Heart right ventricle (tissue), 16 donors: ENCODE results near the gene ZBTB6. TPM values are rescaled to one million over a fixed set of nuclear protein-coding genes. Genes with fewer than 3 reads are reported as not detected.

Source experiments
- ATAC-seq, 8 donors: fragments of 200-7000 bp; cut with Tn5 transposase; one replicate each; pipeline ENCODE4 v1.9.1; 2020; ENCODE audit warnings: mild to moderate bottlenecking in 8 of 8, moderate library complexity in 8 of 8, moderate number of reproducible peaks in 1 of 8
- DNase-seq, 2 donors: peaks; one replicate each; pipeline ENCODE4 v3.0.0-alpha.2; 2020
- H3K27ac ChIP-seq, 10 donors: fragments of 200-600 bp; sonication (generic) in 2 of 10; one replicate each; pipeline versions ENCODE4 v1.5.0 to v1.8.0; 2020 to 2022; ENCODE audit warnings: mild to moderate bottlenecking in 3 of 10
- H3K27me3 ChIP-seq, 7 donors: fragments of 200-600 bp; one replicate each; pipeline ENCODE4 v1.8.0; 2021 to 2022; ENCODE audit warnings: mild to moderate bottlenecking in 2 of 7
- H3K36me3 ChIP-seq, 9 donors: fragments of 200-600 bp; sonication (generic) in 1 of 9; one replicate each; pipeline versions ENCODE4 v1.5.0 to v1.8.0; 2020 to 2022; ENCODE audit warnings: mild to moderate bottlenecking in 2 of 9
- H3K4me1 ChIP-seq, 9 donors: fragments of 200-600 bp; sonication (generic) in 1 of 9; one replicate each; pipeline versions ENCODE4 v1.5.0 to v1.8.0; 2020 to 2022; ENCODE audit warnings: mild to moderate bottlenecking in 4 of 9
- H3K4me3 ChIP-seq, 10 donors: fragments of 200-600 bp; sonication (generic) in 2 of 10; one replicate each; pipeline versions ENCODE4 v1.5.0 to v1.8.0; 2020 to 2022; ENCODE audit warnings: mild to moderate bottlenecking in 7 of 10, moderate library complexity in 2 of 10
- H3K9me3 ChIP-seq, 11 donors: fragments of 200-600 bp in 10 of 11; sonication (generic) in 2 of 11; one replicate each; pipeline versions ENCODE4 v1.5.0 to v1.8.0; 2013 to 2022; ENCODE audit warnings: mild to moderate bottlenecking in 2 of 11, control low read depth in 1 of 11, moderate library complexity in 1 of 11
- WGBS, 2 donors: extraction: QIAGEN DNeasy Blood & Tissue Kit; methylation state at CpG; one replicate each; pipeline ENCODE4 v1.1.7; 2013; ENCODE audit warnings: inconsistent platforms in 1 of 2; 5-methylcytosine and 5-hydroxymethylcytosine counted together
- intact Hi-C, 10 donors: fragments of 100-400 bp; cut with DNase I; formaldehyde crosslinking; loops; one replicate each; pipeline versions ENCODE4 v1.11.1 to v1.14.2; 2022
- polyA plus RNA-seq, 2 donors: library from polyadenylated mRNA; stranded (reverse); fragments of 200-250 nt; gene quantifications; one replicate each; pipeline ENCODE4 v1.2.3, GENCODE V29; 2013
- total RNA-seq, 10 donors: library from RNA; stranded (reverse); fragmentation: NEBNext Ultra II Directional in 3 of 10; extraction: Animal tissue kit (Norgen Biotek cat#: 25700) in 3 of 10; gene quantifications; one replicate each; pipeline versions ENCODE4 v1.2.1 to v1.2.4, GENCODE V29; 2021 to 2023
- TF ChIP-seq, protein P1 (sequence below), 9 donors: fragments of 200-600 bp; sonication (generic) in 2 of 9; IDR thresholded peaks; one replicate each; pipeline versions ENCODE4 v1.5.0 to v1.8.0; 2021 to 2022; ENCODE audit warnings: antibody characterized with exemption in 9 of 9, mild to moderate bottlenecking in 5 of 9, moderate library complexity in 1 of 9
- donor health status: Arrhythmogenic right ventricular cardiomyopathy.
- donor health status: ischemic (EF 13 %, LVEDD 7.1; RV severe dilation, severe dysfunction).
- donor health status: healthy with polysubstance abuse.
- donor health status: DM: no; HTN: yes; CAD: no.
- donor health status: DM: no; HTN: no; CAD: no.
- donor health status: ischemic (EF 25% LVEDD 6.9; RV normal size, moderate dysfunction).
- donor health status: ischemic (EF 25% LVEDD 5.7; RV mildly dilated, moderate dysfunction).
- donor health status: healthy.
- donor health status: DM: yes; HTN: yes; CAD: no.
- donor health status: Ischemic cardiomyopathy.
- donor health status: ischemic (EF 35%, LVEDD 5.7; RV mildly dilated, moderate dysfunction).
- donor health status: nonischemic (EF 11% LVEDD 7.7; RV severe dilation, severe dysfunction).
- donor health status: DM: yes; HTN: yes; CAD: no.
- donor health status: PGD.
- donor health status: ischemic (EF 29% LVEDD 5.4; RV normal size, mild dysfunction).
- donor health status: nonischemic (EF 23%, LVEDD 6.1; RV moderate dilation, normal function).

The ZBTB6 gene
- total and polyA plus RNA-seq, 12 donors = 2.2 to 7.0 (median 5.7) TPM

DNA sequence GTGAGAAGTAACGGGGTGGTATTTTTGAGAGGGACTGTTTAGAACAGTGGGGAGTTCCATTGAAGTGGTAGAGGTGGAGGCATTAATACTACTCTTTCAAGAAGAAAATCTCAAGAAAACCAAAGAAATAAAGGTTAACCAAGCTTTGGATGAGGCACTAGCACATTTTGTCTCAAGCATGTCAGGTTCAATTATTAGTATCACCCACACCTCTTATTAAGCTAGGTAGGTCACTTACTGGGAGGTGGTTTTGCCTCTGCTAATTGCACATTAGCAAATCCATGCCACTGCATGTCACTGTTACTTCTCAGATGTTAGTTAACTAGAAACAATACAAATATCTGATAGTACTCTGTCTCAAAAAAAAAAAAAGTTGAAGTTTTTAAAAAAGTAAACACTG lies 37.9 kb upstream of the ZBTB6 start:
- no peaks in the 10 kb centered on the region for H3K36me3 ChIP-seq
- no peak overlapping the region for H3K4me3 ChIP-seq
- no peaks in the 10 kb centered on the region for H3K27me3 ChIP-seq
- intact Hi-C loops = no loop called here
- no peaks in the 10 kb centered on the region for H3K9me3 ChIP-seq
- ATAC-seq (no peak), DNase-seq (no peak)
- peaks cover 0 to 74% (median 32%) of the 10 kb centered on the region in 9 donors for H3K4me1 ChIP-seq
- WGBS, 2 donors = 95 to 99% methylated on average over 1 of the region's 1 CpG
- no peak overlapping the region for H3K27ac ChIP-seq
- TF ChIP-seq, protein P1, sequence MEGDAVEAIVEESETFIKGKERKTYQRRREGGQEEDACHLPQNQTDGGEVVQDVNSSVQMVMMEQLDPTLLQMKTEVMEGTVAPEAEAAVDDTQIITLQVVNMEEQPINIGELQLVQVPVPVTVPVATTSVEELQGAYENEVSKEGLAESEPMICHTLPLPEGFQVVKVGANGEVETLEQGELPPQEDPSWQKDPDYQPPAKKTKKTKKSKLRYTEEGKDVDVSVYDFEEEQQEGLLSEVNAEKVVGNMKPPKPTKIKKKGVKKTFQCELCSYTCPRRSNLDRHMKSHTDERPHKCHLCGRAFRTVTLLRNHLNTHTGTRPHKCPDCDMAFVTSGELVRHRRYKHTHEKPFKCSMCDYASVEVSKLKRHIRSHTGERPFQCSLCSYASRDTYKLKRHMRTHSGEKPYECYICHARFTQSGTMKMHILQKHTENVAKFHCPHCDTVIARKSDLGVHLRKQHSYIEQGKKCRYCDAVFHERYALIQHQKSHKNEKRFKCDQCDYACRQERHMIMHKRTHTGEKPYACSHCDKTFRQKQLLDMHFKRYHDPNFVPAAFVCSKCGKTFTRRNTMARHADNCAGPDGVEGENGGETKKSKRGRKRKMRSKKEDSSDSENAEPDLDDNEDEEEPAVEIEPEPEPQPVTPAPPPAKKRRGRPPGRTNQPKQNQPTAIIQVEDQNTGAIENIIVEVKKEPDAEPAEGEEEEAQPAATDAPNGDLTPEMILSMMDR (IDR thresholded peaks at IDR 0.05) = no peak

DNA sequence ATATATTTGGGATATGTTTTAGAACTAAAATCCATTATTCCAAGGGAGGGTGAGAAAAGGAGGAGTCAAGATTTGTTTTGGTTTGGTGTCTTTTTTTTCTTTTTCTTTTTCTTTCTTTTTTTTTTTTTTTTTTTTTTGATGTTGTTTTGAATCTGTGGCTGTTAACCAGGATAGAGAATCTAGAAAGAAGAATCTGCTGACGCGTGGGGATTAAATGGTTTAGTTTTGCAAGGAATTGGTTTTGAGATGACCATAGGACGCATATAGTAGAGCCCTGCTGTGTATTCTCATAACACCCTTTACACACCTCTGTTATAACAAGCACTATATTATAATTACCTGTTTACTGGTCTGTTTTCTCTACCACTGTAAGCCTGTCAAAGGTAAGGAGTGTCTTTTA lies 37.1 kb upstream of the ZBTB6 start:
- 93 to 94% methylated on average over 3 of the region's 3 CpGs for WGBS, 2 donors
- peaks cover 0 to 75% (median 39%) of the 10 kb centered on the region in 9 donors for H3K4me1 ChIP-seq
- H3K27me3 ChIP-seq = no peaks in the 10 kb centered on the region
- no peak overlapping the region for H3K4me3 ChIP-seq
- TF ChIP-seq, protein P1 (IDR thresholded peaks at IDR 0.05) = no peak
- DNase-seq = no peak
- no peaks in the 10 kb centered on the region for H3K36me3 ChIP-seq
- no peak for ATAC-seq
- intact Hi-C loops = no loop called here
- no peak overlapping the region for H3K27ac ChIP-seq
- no peaks in the 10 kb centered on the region for H3K9me3 ChIP-seq

DNA sequence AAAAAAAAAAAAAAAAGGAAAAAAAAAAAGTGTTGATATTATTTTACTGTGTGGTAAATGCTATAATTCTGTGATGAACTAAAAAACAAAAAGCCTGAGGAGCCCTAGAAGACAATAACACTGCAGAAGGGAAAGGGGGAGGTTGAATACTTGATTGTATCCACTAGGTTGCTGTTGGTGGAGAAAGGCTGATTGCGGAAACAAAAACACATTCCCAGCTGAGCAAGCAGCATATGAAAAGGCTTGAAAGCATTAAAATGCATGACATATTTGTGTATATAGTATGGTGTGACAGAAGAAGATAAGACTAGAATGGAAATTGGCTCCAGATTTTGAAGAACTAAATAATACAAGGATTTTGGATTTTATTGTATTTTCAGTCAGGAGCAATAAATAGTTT lies 36.6 kb upstream of the ZBTB6 start:
- Histone ChIP-seq H3K4me1 (peaks cover 0 to 75% (median 37%) of the 10 kb centered on the region in 9 donors), H3K9me3 (no peaks in the 10 kb centered on the region), H3K27me3 (no peaks in the 10 kb centered on the region), H3K36me3 (peaks cover 0 to 1% (median 0%) of the 10 kb centered on the region in 9 donors), H3K4me3 (no peak overlapping the region), H3K27ac (no peak overlapping the region)
- ATAC-seq (no peak), DNase-seq (no peak)
- intact Hi-C loops = no loop called here
- 97 to 100% methylated on average over 1 of the region's 1 CpG for WGBS, 2 donors
- TF ChIP-seq, protein P1 (IDR thresholded peaks at IDR 0.05) = no peak

DNA sequence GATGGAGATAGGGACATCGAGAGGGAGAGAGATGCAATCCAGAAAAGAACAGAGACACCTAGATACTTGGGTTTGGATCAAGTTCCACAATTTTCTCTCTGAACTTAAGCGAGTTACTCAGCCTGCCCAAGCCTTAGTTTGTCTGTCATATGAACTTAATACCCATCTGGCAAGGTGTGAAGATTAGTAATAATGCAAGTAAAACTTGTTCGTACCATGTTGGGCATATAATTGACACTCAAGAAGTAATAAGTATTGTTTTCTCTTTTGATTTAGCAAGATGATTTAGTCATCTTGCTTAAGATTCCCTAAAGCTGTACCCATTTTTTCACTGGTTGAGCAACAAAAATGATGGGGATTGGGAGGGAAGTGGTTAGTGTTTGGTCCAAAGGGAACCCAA lies 35.2 kb upstream of the ZBTB6 start:
- DNase-seq (no peak), ATAC-seq (no peak)
- TF ChIP-seq, protein P1 (IDR thresholded peaks at IDR 0.05) = no peak
- Histone ChIP-seq H3K4me1 (peaks cover 0 to 62% (median 26%) of the 10 kb centered on the region in 9 donors), H3K27me3 (no peaks in the 10 kb centered on the region), H3K27ac (peak overlapping the region in 1 of 10 donors; percentile 51), H3K9me3 (no peaks in the 10 kb centered on the region), H3K36me3 (peaks cover 0 to 8% (median 0%) of the 10 kb centered on the region in 9 donors), H3K4me3 (no peak overlapping the region)
- intact Hi-C loops = no loop called here
- 93 to 94% methylated on average over 3 of the region's 3 CpGs for WGBS, 2 donors
